HG03342 (cell line): ENCODE results near the gene GRN.
A peak's percentile ranks its signal among the peaks of the same experiment; 100 is the strongest.
"Not testable (repeated sequence)": the region's sequence is repeated elsewhere in the genome, so short reads cannot be mapped to it uniquely, and the experiment has no call there.

Source experiments
- ATAC-seq: cut with Tn5 transposase; IDR thresholded peaks from one replicate; pipeline ENCODE4 v1.9.1; 2021; ENCODE audit warnings: mild to moderate bottlenecking, moderate library complexity; ENCODE audit not compliant: unreplicated experiment

GRN gene

GRCh38 chr17:44345454-44346026 is 438 bp downstream of the GRN start:
- no peak for ATAC-seq

DNA sequence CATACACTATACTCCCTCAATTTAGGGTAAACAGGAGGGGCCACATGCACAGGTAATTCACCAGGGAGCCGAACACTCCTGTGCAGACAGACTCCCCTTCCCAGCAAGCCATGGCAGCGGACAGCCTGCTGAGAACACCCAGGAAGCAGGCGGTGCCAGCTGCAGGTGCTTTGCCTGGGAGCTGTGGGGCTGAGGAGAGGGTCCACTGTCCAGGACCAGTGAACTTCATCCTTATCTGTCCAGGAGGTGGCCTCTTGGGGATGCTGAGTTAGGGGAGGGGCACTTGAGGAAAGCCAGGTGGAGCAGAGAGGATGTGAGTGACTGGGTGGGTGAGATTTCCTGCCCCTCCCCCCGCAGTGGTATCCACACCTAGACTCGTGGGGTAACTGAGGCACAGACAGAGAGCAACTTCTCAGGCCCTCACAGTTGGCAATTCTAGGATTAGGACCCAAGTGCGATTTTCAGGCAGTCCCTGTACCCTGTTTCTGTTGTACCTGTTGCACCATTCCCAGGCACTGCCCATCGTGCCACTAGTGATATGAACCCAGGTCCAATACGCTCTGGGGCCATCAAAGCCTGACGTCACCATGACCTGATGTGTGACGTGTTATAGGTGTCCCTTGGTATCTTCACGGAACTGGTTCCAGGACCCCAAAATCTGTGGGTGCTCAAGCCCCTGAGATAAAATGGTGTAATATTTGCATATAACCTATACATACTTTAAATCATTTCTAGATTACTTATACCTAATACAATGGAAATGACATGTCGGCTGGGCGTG is 1.2 kb downstream of the GRN start:
- ATAC-seq, result no peak

- not testable (repeated sequence) for ATAC-seq
These were observed 2.3 kb downstream of the GRN start for GRCh38 chr17:44347206-44348055.

DNA sequence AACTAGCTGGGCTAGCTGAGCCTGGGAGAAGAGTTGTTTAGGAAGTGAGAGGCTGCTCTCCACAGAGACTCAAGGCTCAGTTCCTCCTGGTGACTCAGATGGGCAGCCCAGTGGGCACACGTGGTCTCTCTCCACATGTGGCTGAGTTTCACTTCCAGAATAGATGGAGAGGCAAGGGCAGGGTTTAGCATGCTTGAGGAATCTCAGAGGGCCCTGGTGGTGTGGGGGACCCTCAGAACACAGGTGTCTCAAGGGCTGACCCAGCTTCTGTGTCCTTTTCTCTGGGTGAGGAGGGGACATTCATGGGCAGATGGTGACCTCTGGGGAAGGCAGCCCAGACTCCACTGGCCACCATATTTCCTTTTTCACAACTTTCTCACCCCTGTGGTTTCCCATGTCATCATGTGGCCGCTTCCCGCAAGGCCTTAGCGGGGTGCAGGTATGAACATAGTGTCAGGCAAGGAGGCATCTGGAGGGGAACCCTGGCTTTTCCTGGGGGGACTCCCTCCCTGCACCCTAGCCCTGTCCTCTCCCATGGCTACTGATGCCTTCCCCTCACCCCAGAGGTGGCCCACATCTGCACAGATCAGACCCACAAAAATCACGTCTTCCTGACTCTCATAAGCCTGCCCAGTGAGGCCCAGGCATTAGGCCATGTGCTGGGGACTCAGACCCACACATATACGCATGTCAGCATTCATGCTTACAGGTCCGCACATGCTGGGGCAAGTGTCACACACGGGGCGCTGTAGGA is 3.3 kb downstream of the GRN start:
- peak; percentile 39 for ATAC-seq

GRCh38 chr17:44348988-44349364 is 3.9 kb downstream of the GRN start:
- no peak for ATAC-seq

GRCh38 chr17:44349553-44350070 is 4.5 kb downstream of the GRN start:
- ATAC-seq, result no peak

DNA sequence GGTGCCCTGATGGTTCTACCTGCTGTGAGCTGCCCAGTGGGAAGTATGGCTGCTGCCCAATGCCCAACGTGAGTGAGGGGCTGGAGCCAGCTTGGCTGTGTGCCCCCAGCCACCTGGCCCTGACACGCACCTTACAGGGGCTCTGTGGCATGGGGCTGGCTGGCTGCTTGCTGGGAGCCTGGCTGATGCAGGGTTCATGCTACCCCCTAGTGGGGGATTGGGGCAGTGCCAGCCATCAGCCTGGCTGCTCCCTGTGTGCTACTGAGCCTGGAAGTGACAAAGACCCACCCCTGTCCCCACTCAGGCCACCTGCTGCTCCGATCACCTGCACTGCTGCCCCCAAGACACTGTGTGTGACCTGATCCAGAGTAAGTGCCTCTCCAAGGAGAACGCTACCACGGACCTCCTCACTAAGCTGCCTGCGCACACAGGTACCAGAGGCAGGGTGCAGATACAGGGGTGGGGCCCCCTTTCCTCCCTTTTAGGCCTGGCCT is 5.7 kb downstream of the GRN start:
- ATAC-seq, result no peak

GRCh38 chr17:44351464-44351863 is 6.4 kb downstream of the GRN start:
- ATAC-seq, result no peak

DNA sequence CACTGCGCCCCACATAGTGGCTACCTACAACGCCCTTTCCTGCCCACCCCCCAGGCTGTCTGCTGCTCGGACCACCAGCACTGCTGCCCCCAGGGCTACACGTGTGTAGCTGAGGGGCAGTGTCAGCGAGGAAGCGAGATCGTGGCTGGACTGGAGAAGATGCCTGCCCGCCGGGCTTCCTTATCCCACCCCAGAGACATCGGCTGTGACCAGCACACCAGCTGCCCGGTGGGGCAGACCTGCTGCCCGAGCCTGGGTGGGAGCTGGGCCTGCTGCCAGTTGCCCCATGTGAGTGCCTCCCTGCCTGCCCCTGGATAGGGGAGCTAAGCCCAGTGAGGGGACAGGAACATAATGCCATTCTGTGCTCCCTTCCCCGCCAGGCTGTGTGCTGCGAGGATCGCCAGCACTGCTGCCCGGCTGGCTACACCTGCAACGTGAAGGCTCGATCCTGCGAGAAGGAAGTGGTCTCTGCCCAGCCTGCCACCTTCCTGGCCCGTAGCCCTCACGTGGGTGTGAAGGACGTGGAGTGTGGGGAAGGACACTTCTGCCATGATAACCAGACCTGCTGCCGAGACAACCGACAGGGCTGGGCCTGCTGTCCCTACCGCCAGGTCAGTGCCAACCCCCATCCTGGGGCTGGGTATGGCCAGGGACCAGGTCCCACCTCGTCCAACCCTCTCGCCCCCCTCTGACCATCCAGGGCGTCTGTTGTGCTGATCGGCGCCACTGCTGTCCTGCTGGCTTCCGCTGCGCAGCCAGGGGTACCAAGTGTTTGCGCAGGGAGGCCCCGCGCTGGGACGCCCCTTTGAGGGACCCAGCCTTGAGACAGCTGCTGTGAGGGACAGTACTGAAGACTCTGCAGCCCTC is 7.1 kb downstream of the GRN start:
- ATAC-seq, result no peak

DNA sequence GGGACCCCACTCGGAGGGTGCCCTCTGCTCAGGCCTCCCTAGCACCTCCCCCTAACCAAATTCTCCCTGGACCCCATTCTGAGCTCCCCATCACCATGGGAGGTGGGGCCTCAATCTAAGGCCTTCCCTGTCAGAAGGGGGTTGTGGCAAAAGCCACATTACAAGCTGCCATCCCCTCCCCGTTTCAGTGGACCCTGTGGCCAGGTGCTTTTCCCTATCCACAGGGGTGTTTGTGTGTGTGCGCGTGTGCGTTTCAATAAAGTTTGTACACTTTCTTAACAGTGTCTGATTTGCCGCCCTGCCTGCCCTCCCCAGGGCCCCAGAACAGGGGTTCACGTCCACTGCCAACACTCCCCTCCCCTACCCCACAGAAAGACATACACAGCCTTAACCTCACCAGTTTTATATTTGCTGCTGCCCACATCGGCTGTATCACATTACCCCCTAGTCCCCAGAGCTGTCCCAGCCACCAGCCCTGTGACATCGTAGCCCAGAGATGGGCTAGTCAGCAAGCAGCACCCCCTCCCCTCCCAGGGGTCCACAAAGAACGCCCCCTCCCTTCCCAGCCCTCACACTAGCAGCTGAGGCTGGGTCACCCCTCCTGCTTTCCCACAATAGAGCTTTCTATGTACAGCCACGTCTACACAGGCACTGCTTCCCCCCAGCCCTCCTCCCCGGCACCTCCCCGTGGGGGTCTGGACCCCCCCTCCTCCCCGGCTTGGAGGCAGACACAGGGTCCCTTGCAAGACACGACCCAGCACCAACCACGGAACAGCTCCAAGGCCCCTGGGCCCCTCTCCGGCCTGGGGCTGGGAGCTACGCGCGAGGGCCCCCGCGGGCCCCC is 7.9 kb downstream of the GRN start:
- ATAC-seq, result no peak

DNA sequence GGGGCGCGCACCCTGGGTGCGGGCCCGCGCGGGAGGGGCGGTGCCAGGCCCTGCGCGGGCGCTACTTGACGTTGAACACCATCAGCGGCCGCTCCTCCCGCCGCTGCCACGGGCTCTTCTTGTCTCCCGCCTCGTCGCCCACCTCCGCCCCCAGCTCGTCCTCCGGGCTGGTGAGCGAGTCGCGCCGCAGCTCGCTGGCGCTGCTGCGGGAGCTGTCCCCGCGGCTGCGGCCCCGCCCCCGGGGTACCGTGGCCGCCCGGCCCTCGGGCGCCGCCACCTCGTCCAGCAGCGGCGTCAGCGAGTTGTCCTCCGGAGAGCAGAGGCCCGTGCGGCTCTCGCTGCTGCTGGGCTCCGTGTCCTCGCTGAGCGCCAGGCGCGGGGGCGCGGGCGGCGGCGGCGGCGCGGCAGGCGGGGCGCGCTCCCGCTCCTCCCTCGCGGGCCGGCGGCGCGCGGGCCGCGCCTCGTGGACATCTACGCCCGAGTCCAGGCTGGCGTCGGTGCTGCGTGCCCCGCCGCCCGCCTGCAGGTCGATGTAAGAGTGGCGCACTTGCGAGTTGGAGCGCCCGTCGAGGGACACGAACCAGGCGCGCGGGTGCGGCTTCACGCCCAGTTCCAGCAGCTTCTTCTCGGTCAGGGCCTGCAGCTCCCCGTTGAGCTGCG is 8.7 kb downstream of the GRN start:
- no peak for ATAC-seq

GRCh38 chr17:44354582-44355561 is 9.8 kb downstream of the GRN start:
- ATAC-seq, result no peak

- no peak for ATAC-seq
These were observed 10.6 kb downstream of the GRN start for GRCh38 chr17:44355642-44356099.

DNA sequence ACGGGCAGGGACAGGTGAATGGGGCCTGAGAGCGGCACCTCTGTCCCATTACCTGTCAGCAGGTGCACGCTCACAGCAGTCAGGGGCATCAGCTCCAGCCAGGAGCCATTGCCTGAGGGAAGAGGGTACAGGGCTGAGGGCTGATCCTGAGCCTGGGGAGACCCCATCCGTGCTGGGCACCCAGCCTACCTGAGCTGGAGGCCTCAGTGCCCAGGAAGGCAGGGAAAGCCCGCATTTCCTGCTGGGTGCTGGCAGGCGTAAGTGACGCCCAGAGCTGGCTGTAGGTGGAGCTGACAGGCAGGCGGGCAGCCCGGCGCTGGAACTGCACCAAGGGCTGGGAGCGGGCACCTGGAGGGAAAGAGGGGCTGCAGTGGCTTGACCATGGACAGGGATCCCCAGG is 11.1 kb downstream of the GRN start:
- no peak for ATAC-seq

- no peak for ATAC-seq
These were observed 13.0 kb downstream of the GRN start for GRCh38 chr17:44358066-44358465.

- no peak for ATAC-seq
These were observed 13.9 kb downstream of the GRN start for GRCh38 chr17:44359006-44359405.
